GM19463 (cell line): ENCODE data around the gene UGT2B10.
"Not testable (repeated sequence)": the region's sequence is repeated elsewhere in the genome, so short reads cannot be mapped to it uniquely, and the experiment has no call there.

ENCODE experiments used
- ATAC-seq: cut with Tn5 transposase; IDR thresholded peaks from one replicate; pipeline ENCODE4 v1.9.1; 2021; ENCODE audit warnings: mild to moderate bottlenecking, moderate library complexity; ENCODE audit not compliant: unreplicated experiment

The UGT2B10 gene

DNA sequence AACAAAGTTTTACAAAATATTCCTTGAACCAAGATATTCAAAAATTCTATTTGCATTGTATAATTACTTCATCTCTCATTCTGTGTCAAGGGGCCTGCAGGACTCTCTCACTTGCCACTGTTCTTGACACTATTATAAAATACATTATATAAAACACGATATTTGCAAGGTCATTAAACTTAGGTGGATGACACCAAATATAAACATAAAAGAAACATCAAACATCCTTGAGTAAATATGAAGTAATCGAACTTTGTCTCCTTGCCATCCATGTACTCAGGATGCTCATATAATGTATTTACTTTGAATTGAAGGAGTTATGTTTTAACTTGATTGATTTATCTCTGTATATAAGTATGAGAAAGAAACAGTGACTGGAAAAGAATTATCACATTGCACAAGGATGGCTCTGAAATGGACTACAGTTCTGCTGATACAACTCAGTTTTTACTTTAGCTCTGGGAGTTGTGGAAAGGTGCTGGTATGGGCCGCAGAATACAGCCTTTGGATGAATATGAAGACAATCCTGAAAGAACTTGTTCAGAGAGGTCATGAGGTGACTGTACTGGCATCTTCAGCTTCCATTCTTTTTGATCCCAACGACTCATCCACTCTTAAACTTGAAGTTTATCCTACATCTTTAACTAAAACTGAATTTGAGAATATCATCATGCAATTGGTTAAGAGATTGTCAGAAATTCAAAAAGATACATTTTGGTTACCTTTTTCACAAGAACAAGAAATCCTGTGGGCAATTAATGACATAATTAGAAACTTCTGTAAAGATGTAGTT lies at the start of gene UGT2B10:
TSS of gene UGT2B10 (plus strand) at position 378 of the 793 bp plus-strand sequence. CDS start at position 404, 26 bp downstream.
- not testable (repeated sequence) for ATAC-seq

DNA sequence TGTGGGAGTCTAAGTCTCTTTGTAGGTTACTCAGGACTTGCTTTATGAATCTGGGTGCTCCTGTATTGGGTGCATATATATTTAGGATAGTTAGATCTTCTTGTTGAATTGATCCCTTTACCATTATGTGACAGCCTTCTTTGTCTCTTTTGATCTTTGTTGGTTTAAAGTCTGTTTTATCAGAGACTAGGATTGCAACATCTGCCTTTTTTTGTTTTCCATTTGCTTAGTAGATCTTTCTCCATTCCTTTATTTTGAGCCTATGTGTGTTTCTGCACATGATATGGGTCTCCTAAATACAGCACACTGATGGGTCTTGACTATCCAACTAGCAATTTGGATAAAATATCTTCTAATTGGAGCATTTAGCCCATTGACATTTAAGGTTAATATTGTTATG lies 44.0 kb upstream of the UGT2B10 start:
- ATAC-seq = not testable (repeated sequence)

DNA sequence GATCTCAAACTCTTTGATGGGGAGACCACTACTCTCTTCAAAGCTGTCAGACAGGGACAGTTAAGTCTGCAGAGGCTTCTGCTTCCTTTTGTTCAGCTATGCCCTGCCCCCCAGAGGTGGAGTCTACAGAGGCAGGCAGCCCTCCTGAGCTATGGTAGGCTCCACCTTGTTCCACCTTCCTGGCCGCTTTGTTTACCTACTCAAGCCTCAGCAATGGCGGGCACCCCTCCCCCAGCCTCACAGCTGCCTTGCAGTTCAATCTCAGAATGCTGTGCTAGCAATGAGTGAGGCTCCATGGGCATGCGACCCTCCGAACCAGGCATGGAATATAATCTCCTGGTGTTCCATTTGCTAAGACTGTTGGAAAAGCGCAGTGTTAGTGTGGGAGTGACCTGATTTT lies 42.1 kb upstream of the UGT2B10 start:
- no peak for ATAC-seq

DNA sequence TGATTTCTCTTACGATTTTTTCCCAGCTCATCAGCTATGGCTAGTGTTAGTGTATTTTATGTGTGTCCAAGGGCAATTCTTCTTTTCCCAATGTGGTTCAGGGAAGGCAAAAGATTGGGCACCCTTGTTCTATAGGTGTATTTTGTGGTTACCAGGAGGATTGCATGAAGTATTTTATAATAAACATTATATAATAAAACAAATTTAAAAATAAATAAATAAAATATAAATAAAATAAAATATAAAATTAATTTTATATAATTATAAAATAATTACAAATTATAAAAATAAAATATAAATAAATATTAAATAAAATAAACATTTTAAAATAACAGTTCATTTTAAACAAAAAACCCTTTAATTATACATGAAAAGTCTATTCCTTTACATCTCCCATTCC lies 35.6 kb upstream of the UGT2B10 start:
- no peak for ATAC-seq

DNA sequence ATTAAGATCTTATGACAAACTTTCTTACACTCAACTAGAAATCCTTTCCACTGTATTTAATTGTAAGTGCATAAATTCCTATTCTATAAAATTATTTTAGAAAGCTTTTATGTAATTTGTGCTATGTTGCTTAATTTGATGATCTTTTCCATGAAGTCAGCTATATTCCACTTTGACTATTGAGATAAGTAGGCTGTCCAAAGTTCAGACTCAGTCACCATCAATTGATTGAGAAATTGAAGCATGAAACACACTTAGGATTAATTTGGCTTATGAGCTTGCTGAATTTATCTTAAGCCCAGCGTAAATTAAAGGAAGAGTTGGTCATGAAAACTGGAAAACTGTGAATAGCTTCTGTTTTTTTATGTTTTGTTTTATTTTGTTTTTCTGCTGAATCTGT lies 18.7 kb upstream of the UGT2B10 start:
- ATAC-seq = no peak

DNA sequence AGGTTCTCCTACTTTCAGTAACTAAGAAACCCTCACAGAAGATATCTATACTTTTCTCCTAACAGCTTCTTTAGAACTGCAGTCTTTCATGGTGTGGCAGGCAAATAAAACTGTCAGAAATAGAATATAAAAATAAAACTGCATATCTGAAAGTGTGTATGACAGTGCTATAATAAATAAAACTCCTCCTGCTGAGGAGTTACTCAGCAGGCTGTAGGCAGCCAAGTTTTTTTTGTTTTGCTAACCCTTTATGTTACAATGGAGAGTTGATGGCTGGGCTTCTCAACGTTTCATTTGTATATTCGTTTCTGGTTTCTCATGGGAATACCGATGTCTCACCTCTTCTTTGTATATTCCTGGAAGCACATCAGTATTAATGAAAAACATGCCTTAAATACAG lies 18.2 kb upstream of the UGT2B10 start:
- ATAC-seq = no peak

DNA sequence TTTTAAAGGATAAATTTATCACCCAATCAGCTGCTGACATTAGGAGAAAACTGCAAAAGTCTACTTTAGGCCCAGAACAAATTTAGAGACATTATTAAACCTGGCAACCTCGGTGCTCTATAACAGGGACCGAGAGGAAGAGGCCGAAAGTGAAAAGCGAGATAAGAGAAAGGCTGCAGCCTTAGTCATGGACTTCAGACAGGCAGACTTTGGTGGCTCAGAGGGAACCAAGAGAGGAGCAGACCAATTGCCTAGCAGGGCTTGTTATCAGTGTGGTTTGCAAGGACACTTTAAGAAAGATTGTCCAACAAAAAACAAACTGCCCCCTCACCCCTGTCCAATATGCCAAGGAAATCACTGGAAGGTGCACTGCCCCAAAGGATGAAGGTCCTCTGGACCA lies 12.8 kb upstream of the UGT2B10 start:
- no peak for ATAC-seq

DNA sequence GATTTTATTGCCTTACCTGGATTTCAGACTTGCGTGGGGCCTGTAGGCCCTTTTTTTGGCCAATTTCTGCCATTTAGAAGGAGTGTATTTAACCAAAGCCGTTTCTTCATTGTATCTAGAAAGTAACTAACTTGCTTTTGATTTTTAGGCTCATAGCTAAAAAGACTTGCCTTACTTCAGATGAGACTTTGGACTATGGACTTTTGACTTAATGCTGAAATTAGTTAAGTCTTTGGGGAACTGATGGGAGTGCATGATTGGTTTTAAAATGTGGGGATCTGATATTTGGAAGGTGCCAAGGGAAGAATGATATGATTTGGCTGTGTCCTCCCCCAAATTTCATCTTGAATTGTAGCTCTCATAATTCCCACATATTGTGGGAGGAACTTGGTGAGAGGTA lies 7.7 kb upstream of the UGT2B10 start:
- no peak for ATAC-seq

DNA sequence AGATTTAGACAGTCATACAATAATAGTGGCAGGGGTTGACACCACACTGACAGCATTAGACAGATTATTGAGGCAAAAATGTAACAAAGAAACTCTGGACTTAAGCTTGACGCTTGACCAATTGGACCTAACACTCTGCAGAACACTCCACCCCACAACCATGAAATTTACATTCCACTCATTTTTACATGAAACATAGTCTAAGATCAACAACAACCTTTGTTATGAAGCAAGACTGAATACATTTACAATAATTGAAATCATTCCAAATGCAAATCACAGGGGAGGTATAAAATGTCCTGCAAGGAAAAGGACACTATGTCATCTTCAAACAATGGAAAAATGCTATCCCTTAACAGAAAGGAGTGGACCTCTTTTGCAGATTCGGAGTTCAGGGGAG lies 4.9 kb upstream of the UGT2B10 start:
- ATAC-seq = no peak

DNA sequence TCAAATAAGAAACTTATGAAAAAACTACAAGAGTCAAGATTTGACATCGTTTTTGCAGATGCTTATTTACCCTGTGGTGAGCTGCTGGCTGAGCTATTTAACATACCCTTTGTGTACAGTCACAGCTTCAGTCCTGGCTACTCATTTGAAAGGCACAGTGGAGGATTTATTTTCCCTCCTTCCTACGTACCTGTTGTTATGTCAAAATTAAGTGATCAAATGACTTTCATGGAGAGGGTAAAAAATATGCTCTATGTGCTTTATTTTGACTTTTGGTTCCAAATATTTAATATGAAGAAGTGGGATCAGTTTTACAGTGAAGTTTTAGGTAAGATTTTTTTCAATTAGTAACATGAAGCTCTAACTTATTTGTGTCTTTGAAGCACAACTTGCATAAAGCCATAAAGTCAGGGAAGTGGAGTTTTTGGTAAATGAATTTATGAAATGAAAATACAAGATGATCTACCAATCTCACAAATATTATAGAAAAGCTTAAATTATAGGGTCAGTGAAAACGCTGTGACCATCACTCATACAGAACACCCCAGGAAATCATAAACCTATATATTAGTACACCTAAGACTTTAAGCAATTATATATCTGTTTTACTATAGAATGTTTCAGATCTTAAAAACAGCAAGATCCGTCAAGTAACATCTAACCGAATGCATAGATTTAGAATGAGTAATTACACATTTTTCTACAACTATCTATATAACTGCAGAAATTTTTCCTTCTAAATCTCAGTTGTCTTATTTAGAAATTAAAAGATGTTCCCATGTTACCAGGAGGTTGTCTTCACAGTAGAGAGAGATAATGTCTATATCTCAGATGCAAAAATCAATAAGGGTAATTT lies 844 bp downstream of the UGT2B10 start:
- not testable (repeated sequence) for ATAC-seq

DNA sequence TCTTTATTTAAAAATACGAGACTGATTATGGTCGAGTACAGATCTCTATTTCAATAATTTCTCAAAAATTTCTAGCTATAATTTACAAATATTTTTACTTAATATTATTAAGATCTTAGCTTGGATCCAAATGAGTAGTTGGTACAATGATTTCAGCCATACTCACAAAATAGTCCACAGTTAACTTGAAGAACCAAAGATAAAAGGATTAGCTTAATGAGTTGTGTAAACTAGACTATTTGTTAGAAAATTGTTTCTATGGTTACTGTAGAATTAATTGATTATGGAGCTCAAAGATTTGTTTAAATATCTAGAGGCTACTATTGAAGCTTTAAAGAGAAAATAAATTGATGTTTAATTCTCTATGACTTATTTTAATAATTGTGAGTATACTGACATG lies 1.6 kb downstream of the UGT2B10 start:
- no peak for ATAC-seq

DNA sequence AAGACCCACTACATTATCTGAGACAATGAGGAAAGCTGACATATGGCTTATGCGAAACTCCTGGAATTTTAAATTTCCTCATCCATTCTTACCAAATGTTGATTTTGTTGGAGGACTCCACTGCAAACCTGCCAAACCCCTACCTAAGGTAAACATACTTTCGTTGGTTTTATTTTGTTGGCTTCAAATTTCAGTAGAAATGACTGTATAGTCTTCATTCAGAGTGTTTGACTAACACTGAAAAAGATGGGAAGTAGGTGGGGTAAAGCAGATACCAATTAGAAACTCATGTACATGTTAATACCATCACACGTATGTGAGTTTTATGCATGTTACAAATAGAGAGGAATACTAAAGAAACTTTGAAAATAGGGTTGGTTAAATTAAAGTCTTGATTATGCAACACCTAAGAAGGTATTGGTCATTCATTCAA lies 2.3 kb downstream of the UGT2B10 start:
- not testable (repeated sequence) for ATAC-seq

DNA sequence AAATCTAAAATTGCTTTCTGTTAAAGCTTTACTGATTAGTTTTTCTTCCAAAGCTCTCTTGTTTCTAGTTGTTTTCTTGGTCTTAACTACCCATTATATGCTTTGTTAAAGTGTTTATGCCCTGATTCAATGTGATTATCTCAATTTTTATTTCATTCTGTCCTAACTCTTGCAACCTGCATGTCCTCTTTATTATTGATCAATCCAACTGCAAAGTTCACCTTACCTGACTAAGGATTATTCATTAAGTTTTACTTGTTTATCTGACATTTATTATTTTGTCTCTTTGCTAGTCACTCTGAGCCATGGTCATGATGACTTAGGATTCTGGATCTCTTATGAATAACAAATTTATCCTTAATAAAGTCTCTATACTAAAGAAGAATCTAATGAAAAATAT lies 15.8 kb downstream of the UGT2B10 start:
- ATAC-seq = no peak

DNA sequence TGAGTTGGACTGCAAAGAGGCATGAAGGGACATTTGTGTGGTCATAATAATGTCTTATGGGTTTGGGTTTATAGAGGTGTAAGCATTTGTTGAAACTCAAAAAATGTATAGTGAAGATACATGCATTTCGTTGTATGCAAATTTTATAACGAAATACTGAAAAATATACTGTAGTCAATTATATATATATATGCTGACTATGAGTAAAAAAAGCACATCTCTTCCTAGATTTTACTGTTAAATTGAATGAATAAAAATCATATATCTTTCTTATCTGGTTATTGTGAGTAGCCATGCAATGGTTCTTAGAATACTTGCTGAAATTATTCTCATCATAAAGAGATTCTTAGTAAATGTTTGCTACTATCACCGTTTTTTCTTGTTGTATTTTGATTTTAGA lies 34.5 kb downstream of the UGT2B10 start:
- ATAC-seq = no peak

DNA sequence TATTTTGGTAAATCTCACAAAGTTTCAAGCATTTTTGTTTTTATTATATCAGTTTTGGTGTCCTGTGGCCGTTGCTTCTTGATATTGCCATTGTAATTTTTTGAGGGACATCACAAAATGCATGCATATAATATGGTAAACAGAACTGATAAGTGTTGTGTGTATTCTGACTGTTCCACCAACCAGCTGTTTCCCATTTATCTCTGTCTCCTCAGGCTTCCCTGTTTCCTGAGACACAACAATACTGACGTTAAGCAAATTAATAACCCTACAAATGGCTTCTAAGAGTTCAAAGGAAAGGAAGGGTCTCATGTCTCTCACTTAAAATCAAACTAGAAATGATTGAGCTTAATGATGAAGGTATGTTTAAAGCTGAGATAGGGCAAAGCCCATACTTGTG lies 40.0 kb downstream of the UGT2B10 start:
- ATAC-seq = no peak

DNA sequence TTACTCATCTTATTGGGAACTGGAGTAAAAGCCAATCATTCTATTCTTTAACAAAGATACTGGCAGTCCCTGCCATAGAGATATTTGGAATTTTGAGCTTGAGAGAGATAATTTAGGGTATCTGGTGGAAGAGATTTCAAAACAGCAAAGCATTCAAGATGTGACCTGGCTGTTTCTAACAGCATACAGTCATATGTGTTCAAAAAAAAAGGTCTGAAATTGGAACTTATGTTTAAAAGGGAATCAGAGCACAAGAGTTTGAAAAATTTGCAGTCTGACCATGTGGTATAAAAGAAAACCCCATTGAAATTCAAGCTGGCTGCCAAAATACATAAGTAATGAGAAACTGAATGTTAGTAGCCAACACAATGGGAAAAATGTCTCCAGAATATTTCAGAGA lies 42.2 kb downstream of the UGT2B10 start:
- ATAC-seq = no peak

DNA sequence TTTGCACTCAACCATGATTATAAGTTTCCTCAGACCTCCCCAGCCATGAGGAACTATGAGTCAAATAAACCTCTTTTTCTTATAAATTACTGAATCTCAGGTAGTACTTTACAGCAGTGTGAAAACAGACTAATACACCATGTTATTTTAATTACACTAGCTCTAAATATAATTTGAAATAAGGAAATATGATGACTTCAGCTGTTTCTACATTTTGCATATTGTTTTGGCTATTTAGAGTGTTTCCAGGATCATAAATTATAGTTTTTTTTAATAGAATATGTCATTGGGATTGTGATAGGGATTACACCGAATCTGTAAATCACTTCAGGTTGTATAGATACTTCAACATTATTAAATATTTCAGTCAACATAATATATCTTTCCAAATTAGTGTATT lies 43.9 kb downstream of the UGT2B10 start:
- no peak for ATAC-seq

DNA sequence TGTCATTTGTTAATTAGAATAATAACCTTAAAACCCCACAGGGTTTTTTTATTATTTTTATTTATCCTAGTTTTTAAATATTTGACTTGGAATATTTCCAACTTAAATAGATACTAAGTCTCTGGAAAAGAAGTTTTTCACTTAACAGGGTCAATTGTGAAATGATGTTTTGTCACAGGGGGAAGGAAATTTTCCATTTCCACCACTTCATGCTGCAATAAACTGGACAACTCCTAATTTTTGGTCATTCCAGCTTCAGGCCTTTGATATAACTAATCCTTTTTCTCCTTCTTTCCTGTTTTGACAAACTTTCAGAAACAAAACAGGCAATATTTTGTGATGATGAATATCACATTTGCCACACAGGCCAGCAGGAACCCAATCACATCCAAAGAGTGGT lies 45.3 kb downstream of the UGT2B10 start:
- no peak for ATAC-seq

DNA sequence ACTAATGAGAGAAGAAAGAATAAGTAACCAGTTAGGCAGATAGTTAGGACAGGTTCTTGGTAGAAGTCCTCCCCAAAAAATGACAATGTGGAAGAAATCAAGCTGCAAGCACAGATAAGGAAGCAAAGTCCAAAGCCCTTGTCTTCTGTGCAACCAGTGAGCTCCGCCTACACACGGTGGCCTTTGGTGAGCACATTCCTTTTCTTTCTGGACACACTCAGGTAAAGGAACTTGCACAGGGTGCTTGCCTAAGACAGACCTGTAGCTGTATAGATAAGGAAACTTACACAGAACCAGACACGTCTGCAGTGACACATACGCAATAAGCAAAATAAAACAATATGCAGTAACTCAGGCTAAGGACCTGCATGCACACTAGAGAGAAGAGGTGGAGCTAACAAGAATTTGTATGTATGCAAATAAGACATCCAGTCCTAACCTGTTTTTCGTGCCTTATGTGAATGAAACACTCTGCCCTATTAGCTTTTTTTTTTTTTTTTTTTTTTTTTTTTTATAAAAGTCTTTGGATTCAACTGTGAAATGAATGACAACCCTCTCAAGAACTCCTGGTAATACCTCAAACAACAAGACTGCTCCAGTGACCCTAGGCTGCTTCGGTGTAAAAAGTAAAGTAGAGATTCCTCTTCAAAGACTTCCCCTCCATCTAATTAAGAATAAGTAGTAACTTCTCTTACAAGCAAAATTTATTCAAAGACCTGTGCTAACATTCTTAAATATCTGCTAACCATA lies 48.8 kb downstream of the UGT2B10 start:
- ATAC-seq = no peak

DNA sequence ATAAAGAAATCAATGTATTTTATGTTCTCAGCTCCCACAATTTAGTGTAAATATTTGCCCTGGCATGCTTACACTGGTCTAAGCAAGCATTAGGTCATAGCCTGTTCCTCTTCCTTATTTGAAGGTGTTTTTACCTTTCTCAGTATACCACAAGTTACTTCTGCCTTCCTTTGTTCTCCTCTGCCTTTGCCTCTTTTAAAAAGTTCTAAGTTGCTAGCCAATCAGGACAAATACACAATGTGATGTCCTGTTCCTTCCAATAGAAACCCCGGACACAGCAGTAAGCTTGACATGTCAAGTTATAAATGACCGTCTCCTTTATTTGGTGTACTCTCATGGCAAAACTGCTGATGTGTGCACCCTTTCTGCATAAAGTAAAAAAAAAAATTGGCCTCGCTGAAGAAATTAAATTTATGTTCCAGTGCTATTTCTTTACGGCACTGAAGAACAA lies 49.4 kb downstream of the UGT2B10 start:
- ATAC-seq = no peak

DNA sequence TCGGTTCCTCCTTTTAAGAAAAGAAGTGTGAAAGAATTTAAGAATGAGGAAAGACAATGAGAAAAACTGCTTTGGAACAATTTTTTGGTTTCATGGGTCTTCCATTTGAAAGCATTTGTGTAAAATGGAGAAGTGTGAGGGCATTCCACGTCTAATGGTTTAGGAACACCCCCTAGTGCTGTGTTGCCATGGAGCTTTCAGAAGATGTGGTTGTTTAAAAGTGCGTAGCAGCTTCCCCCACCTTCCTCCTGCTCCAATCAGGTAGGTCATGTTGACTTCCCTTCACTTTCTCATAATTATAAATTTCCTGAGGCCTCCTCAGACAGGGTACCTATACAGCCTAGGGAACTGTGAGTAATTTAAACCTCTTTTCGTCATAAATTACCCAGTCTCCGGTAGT lies 50.0 kb downstream of the UGT2B10 start:
- no peak for ATAC-seq
